PC-3 (cell line): ENCODE measurements around the gene GAB2. TPM values are rescaled to one million over a fixed set of nuclear protein-coding genes. Genes with fewer than 3 reads are reported as not detected.

ENCODE experiments used
- ATAC-seq: fragments of 200-7000 bp; cut with Tn5 transposase; 2 replicates; pipeline ENCODE4 v1.9.1; 2020; ENCODE audit warnings: mild to moderate bottlenecking, moderate library complexity
- BruUV-seq: library from RNA; stranded (reverse); fragments of 400-500 nt; replicated peaks from 2 replicates; lab custom pipeline; 2021; lab: Mats Ljungman, UMichigan
- CTCF ChIA-PET: fragments of 300-600 bp; sonication (Branson Sonifier 250); formaldehyde crosslinking; loops from one replicate; lab custom pipeline; 2022; ENCODE audit warnings: antibody characterized with exemption; lab: Charles Lee
- POLR2A ChIA-PET: fragments of 300-600 bp; sonication (Branson Sonifier 250); formaldehyde crosslinking; loops from one replicate; lab custom pipeline; 2022; ENCODE audit warnings: antibody characterized with exemption; ENCODE audit not compliant: unreplicated experiment; lab: Charles Lee
- DNase-seq: peaks from one replicate; pipeline ENCODE4 v3.0.0-alpha.2; 2015
- H2AFZ ChIP-seq: fragments of 300-600 bp; sonication (generic); 2 replicates; pipeline ENCODE4 v1.6.0; 2016; ENCODE audit warnings: antibody characterized with exemption, low read length
- H3F3A ChIP-seq: fragments of 300-600 bp; sonication (generic); one replicate; pipeline ENCODE4 v1.6.0; 2017; ENCODE audit warnings: antibody characterized with exemption, low read length, control low read depth, mild to moderate bottlenecking; ENCODE audit not compliant: unreplicated experiment
- H3K27ac ChIP-seq: fragments of 300-600 bp; sonication (generic); 2 replicates; pipeline ENCODE4 v1.5.1; 2016; ENCODE audit warnings: mild to moderate bottlenecking, low read length
- H3K27me3 ChIP-seq: fragments of 300-600 bp; sonication (generic); 2 replicates; pipeline ENCODE4 v1.6.1; 2016; ENCODE audit warnings: low read length, mixed read lengths
- H3K36me3 ChIP-seq: fragments of 300-600 bp; sonication (generic); 2 replicates; pipeline ENCODE4 v1.6.1; 2016; ENCODE audit warnings: low read depth, mixed run types, low read length, mixed read lengths
- H3K4me1 ChIP-seq: fragments of 300-600 bp; sonication (generic); 2 replicates; pipeline ENCODE4 v1.5.1; 2016; ENCODE audit warnings: low read length; ENCODE audit not compliant: insufficient read depth
- H3K4me2 ChIP-seq: fragments of 300-600 bp; sonication (generic); 2 replicates; pipeline ENCODE4 v1.6.0; 2016; ENCODE audit warnings: low read length
- H3K4me3 ChIP-seq: fragments of 300-600 bp; sonication (generic); 2 replicates; pipeline ENCODE4 v1.5.1; 2016; ENCODE audit warnings: mild to moderate bottlenecking, low read length, mixed read lengths
- H3K79me2 ChIP-seq: fragments of 300-600 bp; sonication (generic); 2 replicates; pipeline ENCODE4 v1.6.1; 2017; ENCODE audit warnings: low read length, mixed read lengths
- H3K9ac ChIP-seq: fragments of 300-600 bp; sonication (generic); 2 replicates; pipeline ENCODE4 v1.6.0; 2016; ENCODE audit warnings: mild to moderate bottlenecking, low read length
- H3K9me2 ChIP-seq: fragments of 300-600 bp; sonication (generic); replicated peaks from 2 replicates; pipeline ENCODE4 v1.6.1; 2016; ENCODE audit warnings: mixed run types, low read length, mixed read lengths
- H3K9me3 ChIP-seq: fragments of 300-600 bp; sonication (generic); 2 replicates; pipeline ENCODE4 v1.6.1; 2016; ENCODE audit warnings: low read length, mixed read lengths
- H4K20me1 ChIP-seq: fragments of 300-600 bp; sonication (generic); 2 replicates; pipeline ENCODE4 v1.6.1; 2016; ENCODE audit warnings: low read length, mixed read lengths
- CTCF ChIP-seq: fragments of 300-600 bp; sonication (generic); conservative IDR thresholded peaks from 2 replicates; pipeline ENCODE4 v1.5.1; 2017; ENCODE audit warnings: antibody characterized with exemption, low read depth, mild to moderate bottlenecking, low read length
- EZH2 ChIP-seq: fragments of 300-600 bp; sonication (generic); IDR thresholded peaks from one replicate; pipeline ENCODE4 v1.6.1; 2017; ENCODE audit warnings: antibody characterized with exemption, mild to moderate bottlenecking, low read length; ENCODE audit not compliant: unreplicated experiment
- EZH2phosphoT487 ChIP-seq: fragments of 300-600 bp; sonication (generic); IDR thresholded peaks from 2 replicates; pipeline ENCODE4 v1.6.1; 2018; ENCODE audit warnings: mild to moderate bottlenecking, antibody characterized with exemption, low read length, borderline replicate concordance
- intact Hi-C: fragments of 100-400 bp; cut with micrococcal nuclease; formaldehyde crosslinking; loops from 2 replicates; pipeline ENCODE4 v1.9.0; 2023
- total RNA-seq: library from RNA; depleted of rRNA; stranded (reverse); fragments of >200 nt; gene quantifications from 2 replicates; pipeline ENCODE4 v1.2.3, GENCODE V29; 2014

The GAB2 gene
- total RNA-seq, 1 experiment from 2014 or later: 7.1 TPM

GRCh38 chr11:78334109-78334508 lies 83.5 kb downstream of the GAB2 start:
- ChIA-PET CTCF (no interaction called here), POLR2A (no interaction called here)
- Histone ChIP-seq H3K27me3 (no peaks in the 10 kb centered on the region), H3K9me2 (no peaks in the 10 kb centered on the region), H3F3A (no peaks in the 10 kb centered on the region), H3K79me2 (no peaks in the 10 kb centered on the region), H3K27ac (no peak overlapping the region), H3K9ac (no peak overlapping the region), H3K9me3 (no peaks in the 10 kb centered on the region), H3K36me3 (no peaks in the 10 kb centered on the region), H2AFZ (no peak overlapping the region), H4K20me1 (no peaks in the 10 kb centered on the region), H3K4me1 (no peaks in the 10 kb centered on the region), H3K4me2 (no peak overlapping the region), H3K4me3 (no peak overlapping the region)
- intact Hi-C loops: no loop called here
- DNase-seq (no peak), ATAC-seq (no peak)
- TF ChIP-seq EZH2phosphoT487 (no peak), CTCF (no peak), EZH2 (no peak)
- no TSS peak for BruUV-seq

DNA sequence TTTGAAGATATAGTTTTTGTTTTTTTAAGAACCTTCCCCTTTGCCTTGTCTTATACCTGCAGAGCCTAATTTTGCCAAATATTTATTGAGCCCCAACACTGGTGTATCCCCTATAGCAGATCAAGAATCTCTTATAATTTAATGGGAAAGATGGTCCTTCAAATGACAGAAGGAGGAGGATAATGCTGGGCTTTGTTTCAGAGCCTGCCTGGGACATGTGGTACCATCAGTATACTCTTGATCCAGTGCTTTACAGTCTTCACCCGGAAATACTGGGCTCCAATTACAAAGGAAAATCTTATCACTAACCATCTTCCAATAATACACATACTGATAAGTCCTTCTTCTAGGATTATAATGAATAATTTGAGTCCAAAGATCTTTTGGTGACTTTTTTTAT lies 84.7 kb downstream of the GAB2 start:
- no TSS peak for BruUV-seq
- CTCF ChIA-PET: no interaction called here
- POLR2A ChIA-PET: no interaction called here

More for the DNA sequence above, 84.7 kb downstream of the GAB2 start:
- Histone ChIP-seq H3K36me3 (no peaks in the 10 kb centered on the region), H3K27me3 (no peaks in the 10 kb centered on the region), H3K4me2 (no peak overlapping the region), H3F3A (no peaks in the 10 kb centered on the region), H3K9me2 (no peaks in the 10 kb centered on the region), H2AFZ (no peak overlapping the region), H3K4me1 (no peaks in the 10 kb centered on the region), H3K9me3 (no peaks in the 10 kb centered on the region), H3K4me3 (no peak overlapping the region), H3K27ac (no peak overlapping the region), H4K20me1 (no peaks in the 10 kb centered on the region), H3K79me2 (no peaks in the 10 kb centered on the region), H3K9ac (no peak overlapping the region)
- no peak for ATAC-seq
- no peak for TF ChIP-seq CTCF
- intact Hi-C loops: no loop called here
- no peak for DNase-seq
